GM19438 (cell line): ENCODE data around the gene HCST.
A peak's percentile ranks its signal among the peaks of the same experiment; 100 is the strongest.
"Not testable (repeated sequence)": the region's sequence is repeated elsewhere in the genome, so short reads cannot be mapped to it uniquely, and the experiment has no call there.

Experiments used
- ATAC-seq: cut with Tn5 transposase; IDR thresholded peaks from one replicate; pipeline ENCODE4 v1.9.1; 2021; ENCODE audit warnings: low read depth; ENCODE audit not compliant: unreplicated experiment

The HCST gene

DNA sequence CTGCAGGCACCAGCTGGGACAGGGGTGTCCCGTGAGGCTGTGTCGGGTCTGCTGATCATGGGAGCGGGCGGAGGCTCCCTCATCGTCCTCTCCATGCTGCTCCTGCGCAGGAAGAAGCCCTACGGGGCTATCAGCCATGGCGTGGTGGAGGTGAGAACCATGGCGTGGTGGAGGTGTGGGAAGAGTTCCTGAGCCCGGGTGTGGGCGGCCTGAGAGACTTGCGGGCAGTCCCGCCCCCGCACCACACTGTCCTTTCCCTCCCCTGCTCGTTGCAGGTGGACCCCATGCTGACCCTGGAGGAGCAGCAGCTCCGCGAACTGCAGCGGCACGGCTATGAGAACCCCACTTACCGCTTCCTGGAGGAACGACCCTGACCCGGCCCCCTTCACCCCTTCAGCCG lies 23.3 kb upstream of the HCST start:
- no peak for ATAC-seq

DNA sequence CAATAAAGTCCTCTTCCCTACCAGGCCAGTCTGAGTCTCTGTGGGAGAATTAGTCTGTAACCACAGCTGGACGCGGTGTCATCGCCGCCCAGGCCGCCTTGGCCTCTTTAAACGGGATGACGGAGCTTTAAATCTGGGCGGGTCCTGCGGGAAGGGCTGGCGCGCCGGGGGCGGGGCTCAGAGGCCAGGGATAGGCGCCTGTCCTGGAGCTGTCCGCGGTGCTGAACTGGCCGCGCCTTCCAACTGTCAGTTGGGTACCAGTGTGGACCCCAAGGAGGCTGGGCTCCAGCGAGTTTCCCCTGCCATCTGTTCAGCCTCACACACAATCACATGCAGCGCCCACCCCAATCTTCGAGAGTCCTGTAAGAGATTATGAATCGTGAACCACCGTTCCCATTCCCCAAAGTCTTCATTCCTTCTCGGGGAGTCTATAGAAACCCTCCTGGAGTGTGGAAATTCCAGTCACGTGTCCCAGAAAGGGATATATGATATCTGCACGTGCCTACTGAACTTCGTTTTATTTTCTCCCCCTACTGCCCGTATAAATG lies 22.5 kb upstream of the HCST start:
- no peak for ATAC-seq

DNA sequence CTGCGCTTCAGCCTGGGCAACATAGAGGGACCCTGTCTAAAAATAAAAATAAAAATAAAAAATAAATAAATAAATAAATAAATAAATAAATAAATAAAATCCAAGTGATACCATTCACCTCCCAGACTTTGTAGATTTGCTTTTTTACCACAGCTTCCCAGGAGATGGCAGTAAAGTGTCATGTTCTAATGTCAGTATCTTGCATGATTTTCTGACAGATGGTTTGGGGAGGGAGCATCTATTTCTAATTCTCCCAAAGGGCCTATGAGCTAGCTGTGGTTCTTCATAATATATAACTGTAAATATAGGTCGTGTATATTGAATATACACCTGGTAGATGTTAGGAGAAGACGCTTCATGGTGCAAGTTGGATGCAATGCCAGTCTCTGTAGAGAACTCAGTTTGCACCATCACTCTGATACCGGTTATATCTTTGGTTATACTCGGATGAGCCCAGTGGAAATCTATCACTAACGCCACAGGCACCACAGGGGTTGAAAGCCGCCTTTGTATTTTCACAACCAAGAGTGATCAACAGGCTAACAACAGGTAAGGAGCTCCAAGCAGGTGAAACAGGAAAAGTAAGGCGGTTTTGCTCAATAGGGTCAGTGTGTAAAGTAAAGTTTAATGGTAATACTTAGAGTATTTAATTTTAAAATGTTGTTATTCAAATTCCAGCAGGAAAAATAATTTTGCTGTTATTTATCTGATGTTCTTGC lies 20.1 kb upstream of the HCST start:
- ATAC-seq: no peak

DNA sequence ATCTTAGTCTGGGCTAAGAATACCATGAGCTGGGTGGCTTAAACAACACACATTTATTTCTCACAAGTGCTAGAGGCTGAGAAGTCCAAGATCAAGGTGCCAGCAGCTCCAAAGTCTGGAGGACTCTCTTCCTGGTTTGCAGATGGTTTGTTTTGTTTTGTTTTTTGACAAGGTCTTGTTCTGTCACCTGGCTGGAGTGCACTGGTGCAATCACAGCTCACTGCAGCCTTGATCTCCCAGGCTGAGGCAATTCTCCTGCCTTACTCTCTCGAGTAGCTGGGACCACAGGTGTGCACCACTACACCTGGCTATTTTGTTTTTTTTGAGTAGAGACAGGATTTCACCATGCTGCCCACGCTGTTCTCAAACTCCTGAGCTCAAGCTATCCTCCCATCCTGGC lies 18.4 kb upstream of the HCST start:
- ATAC-seq: no peak

DNA sequence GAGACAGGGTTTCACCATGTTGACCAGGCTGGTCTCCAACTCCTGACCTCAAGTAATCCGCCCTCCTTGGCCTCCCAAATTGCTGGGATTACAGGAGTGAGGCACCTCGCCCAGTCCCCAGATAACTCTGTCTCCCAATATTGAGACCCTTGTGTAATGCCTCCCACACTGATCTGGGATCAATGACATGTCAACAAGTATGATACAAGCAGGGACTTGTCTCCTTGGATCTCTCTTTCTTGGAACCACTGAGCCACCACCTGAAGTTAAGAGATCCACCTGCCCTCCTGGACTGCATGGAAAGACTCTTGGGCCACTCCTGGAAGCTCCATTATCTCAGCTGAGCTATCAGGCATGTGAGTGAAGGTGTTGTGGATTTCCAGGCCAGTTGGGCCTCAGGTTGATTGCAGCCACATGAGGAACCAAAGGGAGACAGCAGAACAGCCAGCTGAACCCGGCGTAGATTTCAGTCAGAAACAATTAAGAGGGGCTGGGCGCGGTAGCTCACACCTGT lies 17.0 kb upstream of the HCST start:
- no peak for ATAC-seq

DNA sequence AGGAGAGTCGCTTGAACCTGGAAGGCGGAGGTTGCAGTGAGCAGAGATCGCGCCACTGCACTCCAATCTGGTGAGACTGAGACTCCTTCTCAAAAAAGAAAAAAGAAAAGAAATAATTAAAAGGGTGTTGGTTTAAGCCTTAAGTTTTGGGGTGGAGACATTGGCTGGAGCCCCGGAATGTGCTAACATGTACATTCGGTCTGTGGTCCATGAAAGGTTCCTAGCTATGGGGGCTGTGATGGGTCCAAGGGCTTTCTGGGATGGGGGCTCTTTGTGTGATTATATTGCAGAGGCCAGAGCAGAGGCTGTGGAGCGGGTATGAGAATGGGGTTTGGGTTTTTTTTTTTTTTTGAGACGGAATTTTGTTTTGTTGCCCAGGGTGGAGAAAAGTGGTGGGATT lies 16.4 kb upstream of the HCST start:
- ATAC-seq: no peak

DNA sequence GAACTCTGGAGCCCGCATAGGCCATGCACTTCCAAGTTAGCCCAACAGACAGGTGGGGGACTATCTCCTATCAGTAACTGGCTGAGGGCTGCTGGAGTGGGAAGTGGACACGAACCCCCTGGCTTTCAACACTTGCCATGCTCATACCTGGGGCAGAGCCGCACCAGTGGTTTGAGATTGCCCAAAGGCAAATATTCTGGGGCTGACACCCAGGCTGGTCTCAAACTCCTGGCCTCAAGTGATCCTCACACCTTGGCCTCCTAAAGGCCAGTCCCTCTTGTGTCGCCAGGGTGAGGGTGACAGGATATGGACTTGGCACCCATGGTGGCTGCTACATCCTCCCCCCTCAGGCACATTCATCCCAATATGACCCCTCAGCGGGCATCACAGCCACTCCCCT lies 15.1 kb upstream of the HCST start:
- no peak for ATAC-seq

DNA sequence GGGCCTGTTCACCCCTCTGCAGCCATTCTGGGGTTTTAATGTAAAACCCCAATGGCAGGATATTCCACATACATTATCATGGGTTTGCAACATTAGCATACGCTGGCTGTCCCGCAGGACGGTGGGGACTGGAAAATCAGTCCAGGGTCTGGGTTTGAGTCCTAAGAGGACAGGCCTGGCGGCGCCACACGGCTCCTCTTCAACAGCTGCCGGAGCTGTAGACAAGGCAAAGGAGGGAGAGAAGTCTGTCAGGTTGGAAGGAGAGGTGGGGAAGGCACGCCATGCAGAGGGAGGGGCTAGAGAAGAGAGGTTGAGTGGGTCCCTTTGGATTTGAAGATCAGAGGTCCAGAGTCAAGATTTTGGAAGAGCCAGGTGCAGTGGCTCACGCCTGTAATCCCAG lies 13.9 kb upstream of the HCST start:
- ATAC-seq: no peak

DNA sequence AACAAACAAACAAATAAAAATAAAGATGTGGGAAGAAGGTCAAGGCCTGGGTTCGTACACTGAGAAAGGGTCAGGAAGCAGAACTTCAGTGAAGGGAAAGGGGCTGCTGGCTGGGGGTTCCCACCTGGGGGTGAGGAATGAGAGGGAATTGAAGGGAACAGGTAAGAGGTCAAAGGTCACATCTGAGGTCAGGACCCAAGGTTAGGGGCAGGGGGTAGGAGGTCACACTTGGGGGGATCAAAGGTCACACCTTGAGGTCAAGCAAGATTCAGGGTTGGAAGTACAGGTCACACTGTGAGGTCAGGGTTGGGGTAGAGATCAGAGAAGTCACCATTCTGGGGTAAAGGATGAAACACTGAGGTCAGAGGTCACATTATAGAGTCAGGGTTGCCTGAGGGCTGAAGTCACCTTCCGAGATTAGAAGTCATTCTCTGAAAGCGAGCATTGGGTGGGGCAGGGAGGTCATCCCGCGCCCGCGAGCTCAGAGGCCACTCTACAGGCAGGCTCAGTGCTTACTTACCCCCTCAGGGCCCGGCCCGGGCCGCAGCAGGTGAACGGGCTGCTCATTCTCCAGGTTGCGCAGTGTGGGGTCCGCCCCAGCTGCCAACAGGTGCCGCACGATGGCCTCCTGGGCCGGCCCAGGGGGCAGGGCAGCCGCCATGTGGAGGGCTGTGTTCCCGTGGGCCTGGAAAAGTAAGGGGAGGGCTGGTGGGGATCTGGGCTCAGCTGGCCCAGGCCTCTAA lies 12.8 kb upstream of the HCST start:
- no peak for ATAC-seq

DNA sequence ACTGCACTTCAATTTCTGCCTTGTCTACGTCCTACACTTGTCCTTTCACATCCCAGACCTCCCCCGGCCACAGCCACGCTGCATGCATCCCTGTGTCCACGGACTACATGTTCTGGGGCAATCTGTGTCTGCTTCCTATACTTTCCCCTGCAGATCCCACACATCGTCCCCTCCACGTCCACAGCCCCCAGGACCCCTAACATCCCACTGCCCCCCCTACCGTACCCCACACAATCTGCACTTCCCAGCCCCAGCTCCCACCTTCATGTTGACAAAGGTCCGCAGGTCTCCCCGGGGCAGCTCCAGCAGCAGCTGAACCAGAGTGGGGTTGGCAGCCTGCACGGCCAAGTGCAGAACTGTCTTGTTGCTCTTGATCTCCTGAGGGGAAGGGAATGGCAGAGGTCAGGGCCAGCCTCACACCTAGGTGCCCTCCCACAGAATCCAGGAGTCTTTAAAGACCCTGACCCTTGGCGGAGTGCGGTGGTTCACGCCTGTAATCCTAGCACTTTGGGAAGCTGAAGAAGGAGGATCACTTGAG lies 12.1 kb upstream of the HCST start:
- no peak for ATAC-seq

DNA sequence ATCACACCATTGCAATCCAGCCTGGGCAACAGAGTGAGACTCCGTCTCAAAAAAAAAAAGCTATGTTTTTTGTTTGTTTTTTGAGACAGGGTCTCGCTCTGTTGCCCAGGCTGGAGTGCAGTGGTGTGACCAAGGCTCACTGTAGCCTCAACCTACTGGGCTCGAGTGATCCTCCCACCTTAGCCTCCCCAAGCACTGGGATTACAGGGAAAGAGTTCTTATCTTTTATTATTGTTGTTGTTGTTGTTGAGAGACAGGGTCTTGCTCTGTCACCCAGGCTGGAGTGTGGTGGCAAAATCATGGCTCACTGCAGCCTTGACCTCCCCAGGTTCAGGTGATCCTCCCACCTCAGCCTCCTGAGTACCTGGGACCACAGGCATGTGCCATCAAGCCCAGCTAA lies 10.5 kb upstream of the HCST start:
- not testable (repeated sequence) for ATAC-seq

DNA sequence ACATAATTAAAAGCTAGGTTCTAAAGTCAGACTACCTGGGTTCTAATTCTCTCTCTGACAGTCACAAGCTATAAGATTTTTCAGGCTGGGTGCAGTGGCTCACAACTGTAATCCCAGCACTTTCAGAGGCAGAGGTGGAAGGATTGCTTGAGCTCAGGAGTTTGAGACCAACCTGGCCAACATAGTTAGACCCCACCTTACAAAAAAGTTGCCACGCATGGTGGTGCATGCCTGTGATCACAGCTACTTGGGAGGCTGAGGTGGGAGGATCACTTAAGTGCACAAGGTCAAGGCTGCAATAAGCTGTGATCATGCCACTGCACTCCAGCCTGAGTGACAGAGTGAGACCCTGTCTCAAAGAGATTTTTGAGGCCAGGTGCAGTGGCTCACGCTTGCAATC lies 8.0 kb upstream of the HCST start:
- ATAC-seq: no peak

DNA sequence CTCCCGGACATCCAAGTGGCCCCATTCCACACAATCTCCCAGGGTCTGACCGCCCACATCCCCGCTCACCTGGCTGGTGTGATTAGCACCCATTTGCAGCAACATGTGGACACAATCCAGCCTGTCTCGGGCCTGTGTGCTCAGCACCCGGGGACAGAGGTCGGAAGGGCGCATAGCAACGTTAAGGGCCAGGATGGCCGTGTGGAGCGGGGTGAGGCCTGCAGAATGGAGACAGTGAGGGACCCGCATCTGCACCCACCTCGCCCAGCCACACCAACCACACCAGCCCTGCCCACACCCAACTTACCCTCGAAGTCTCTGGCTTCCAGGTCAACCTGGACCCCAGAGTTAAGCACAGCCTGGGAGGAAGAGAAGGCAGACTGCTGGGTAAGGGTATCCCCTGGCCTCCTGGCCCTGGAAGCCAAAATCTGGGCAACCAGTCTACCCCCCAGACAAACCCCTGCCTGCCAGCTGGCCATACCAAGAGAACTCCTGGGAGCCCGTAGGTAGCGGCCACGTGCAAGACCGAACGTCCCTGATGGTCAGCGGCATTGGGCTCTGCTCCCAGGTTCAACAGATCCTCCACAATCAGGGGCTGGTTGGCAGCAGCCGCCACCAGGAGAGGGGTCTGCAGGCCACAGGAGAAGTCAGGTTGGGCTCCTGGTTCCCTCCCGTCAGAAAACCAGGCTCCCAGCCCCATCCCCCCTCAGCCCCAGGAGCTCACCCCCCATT lies 6.3 kb upstream of the HCST start:
- no peak for ATAC-seq

DNA sequence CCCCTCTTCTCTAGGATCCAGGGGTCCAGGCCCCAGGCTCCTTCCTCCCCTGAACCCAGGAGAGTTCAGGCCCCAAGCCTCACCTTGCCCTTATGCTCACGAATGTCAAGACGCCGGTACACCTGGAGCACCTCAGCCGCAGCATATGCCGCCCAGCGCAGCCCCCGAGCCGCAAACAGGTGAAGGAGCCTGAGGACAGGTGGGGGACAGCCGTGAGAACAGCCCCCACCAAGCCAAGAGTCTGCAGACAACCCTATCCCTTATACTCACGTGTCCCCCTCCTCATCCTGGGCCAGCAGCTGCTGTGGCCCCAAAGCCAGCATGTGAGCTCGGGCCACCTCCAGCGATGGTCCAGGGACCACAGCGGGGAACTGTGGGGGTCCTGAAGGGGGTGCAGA lies 5.7 kb upstream of the HCST start:
- ATAC-seq: no peak

DNA sequence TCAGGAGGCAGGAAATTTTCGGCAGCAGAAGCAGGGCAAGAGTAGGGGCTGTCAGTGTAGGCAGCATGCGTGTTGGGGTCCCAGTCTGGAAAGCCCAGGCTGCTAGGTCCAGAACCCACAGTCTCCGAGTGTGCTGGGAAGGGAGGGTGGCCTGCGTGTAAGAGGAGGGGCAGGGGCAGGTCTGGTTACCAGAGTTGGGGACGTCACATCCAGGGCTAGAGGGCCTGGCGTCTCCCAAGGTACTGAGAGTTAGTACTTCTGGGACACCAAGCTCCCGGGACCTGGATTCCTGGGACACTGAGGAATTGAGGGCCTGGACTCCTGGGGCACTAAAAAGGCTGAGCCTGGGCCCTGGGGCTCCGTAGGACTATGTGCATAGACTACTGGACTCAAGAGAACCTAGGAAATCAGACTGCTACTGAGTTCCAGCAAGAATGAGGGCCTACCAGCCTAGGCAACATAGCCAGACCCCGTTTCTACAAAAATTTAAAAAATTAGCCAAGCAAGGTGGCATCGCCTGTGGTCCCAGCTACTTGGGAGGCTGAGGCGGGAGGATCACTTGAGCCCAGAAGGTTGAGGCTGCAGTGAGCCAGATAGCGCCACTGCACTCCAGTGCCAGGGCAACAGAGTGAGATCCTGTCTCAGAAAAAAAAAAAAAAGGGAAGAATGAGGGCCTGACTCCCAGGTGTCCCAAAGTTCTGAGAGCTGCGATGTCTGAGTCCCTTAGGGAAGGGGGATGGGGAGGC lies 4.5 kb upstream of the HCST start:
- no peak for ATAC-seq

DNA sequence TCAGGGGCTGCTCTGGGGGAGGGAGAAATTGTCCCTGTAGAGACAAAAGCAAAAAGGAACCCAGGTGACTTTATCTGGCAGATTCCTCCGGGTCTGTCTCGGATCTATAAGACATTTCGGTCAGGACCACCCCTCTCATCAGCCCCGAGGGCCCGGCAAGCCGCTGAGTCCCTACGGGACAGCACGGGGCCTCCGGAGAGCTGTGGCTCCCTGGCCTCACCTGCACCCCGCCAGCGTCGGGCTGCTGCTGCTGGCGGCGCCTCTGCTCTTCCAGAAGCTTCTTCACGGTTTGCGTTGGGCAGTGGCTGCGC lies 3.9 kb upstream of the HCST start:
- no peak for ATAC-seq

DNA sequence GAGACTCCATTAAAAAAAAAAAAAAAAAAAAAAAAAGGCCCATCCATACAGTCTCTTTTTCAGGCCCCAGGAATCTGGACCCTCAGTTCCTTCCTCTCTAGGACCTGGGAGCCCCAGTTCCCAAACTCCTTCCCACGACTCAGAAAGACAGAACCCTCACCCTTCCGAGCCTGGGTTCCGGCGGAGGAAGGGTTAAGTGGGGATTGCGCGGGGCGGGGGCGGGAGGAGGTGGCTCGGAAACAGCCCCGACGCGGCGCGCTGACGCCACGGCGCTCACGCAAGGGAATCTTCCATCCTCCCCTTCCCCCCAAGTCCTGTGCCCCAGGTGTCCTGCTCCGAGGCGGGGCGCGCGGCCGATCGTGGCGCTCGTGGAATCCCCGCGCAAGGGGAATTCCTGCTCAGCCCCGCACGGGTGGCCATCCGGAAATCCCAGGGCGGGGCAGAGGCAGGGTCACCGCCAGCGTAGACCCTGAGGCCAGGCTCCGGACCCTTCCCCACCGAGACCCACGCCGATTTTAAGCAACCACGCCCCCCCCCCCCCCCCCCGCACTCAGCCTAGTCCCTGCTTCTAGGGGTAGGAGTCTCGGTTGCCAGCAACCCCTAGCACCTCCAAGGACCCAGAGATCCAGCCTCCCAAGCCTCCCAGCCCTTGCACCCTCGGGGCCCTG lies 2.6 kb upstream of the HCST start:
- peak; percentile 44 for ATAC-seq

DNA sequence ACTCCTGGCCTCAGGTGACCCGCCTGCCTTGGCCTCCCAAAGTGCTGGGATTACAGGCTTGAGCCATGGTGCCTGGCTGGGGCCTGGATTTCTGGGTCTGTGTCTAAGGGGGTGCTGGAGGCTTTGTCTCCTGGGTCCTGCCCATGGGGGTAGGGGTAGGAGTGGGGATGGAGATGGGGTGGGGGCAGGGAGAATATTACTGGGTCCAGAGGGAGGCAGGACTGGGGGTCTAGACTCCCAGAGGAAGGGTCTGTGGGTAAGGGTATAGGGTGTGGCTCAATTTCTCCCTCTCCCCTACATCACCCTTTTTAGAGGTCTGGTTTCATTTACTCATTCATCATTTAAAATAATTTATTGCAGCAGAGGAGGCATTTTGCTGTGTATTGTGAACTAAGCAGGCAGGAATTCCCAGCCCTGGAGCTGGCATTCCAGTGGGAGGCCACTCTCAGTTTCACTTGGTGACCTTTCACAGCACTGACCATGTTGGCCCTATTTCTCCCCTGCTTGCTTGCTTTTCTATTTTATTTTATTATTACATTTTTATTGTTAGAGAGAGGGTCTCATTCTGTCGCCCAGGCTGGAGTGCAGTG lies 1.2 kb upstream of the HCST start:
- ATAC-seq: no peak

DNA sequence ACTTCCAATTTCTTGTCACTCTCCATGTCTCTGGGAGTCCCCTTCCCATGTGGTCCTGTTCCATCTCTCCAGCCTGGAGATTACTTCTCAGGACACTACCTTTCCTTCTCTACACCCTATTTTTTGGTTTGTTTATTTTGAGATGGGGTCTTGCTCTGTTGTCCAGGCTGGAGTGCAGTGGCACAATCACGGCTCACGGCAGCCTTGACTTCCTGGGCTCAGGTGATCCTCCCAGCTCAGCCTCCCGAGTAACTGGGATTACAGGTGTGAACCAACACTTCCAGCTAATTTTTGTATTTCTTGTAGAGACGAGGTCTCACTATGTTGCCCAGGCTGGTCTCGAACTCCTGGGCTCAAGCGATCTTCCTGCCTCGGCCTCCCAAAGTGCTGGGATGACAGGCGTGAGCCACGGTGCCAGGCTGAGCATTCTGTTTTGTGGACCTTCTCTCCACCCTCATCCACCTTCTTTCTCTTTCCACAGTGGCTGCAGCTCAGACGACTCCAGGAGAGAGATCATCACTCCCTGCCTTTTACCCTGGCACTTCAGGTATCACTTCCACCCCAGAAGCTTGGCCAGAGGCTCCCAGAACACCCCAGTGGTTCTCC lies 644 bp downstream of the HCST start:
- no peak for ATAC-seq
